ENCODE results near the gene GABRB2. TPM values are rescaled to one million over a fixed set of nuclear protein-coding genes. Genes with fewer than 3 reads are reported as not detected.

GABRB2 gene
- total and polyA plus RNA-seq, 9 donors, result 0.21 to 3.9 (median 1.0) TPM

DNA sequence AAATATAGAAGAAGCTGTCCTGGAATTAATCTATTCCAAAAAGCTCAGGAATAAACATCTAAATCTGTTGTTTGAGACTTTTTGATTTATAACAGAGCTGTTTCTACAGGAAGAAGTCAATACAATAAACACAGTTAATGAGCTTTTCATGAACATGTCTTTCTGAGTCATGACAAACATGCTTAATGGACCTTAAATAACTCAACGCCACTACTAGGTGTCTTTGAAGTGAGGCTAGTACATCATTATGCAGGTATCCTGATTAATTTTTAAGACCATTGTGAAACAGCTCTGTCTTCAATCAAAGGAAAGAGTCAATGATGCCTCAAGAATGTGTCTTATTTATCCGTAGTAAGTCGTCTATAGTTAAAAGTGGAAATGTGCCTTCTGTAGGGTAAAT lies 131.6 kb downstream of the GABRB2 start:
- Histone ChIP-seq H3K9me3 (replicated peaks; ENCODE audit: control insufficient read depth, low read depth, low read length) (no peaks in the 10 kb centered on the region), H3K36me3 (ENCODE audit: control insufficient read depth, insufficient read depth, low read length) (no peaks in the 10 kb centered on the region), H3K4me1 (ENCODE audit: control insufficient read depth, insufficient read depth, low read length) (no peaks in the 10 kb centered on the region), H3K27ac (ENCODE audit: low read length) (no peak overlapping the region), H3K4me3 (ENCODE audit: low read length) (no peak overlapping the region), H3K27me3 (ENCODE audit: control insufficient read depth, insufficient read depth, low read length) (no peaks in the 10 kb centered on the region)
- DNase-seq, result no peak
- no CpG with 5 or more reads among the region's 3 CpGs for WGBS (ENCODE audit: insufficient coverage)

DNA sequence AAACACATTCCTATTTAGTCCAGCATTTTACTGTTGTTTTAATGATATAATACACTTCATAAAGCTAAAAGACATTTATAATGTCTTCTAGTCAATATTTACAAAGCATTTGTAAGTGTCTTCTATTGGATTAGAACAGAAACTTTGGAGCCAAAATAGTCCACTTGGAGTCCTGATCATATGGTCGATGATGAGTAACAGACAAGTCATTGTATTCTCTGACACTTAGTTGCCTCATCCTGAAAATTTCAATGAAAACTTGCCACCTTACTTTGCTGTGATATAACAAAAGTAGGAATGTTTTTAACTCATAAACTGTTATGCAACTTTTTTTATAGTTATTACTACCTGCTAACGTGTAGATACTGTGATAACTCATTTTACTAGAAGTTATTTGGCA lies 132.5 kb downstream of the GABRB2 start:
- H3K27ac ChIP-seq (ENCODE audit: low read length), result no peak overlapping the region

DNA sequence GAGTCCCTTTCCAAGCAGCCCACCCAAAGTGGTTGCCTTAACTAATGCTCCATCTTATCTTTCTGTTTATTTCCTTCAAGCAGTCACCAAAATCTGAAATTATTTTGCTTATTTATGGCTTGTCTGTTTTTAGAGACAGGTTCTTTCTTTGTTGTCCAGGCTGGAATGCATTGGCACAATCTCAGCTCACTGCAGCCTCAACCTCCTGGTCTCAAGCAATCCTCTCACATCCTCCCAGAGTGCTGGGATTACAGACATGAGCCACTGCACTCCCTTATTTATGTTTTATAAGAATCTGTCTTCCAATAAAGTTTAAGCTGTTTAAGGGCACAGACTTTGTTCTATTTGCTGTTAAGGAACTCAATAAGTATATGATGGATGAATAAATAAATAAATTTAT lies 133.7 kb downstream of the GABRB2 start:
- DNase-seq, result no peak
- H3K27me3 ChIP-seq (ENCODE audit: control insufficient read depth, insufficient read depth, low read length), result no peaks in the 10 kb centered on the region
- H3K9me3 ChIP-seq (replicated peaks; ENCODE audit: control insufficient read depth, low read depth, low read length), result no peaks in the 10 kb centered on the region
- no peaks in the 10 kb centered on the region for H3K4me1 ChIP-seq (ENCODE audit: control insufficient read depth, insufficient read depth, low read length)
- H3K27ac ChIP-seq (ENCODE audit: low read length), result no peak overlapping the region
- H3K4me3 ChIP-seq (ENCODE audit: low read length), result no peak overlapping the region
- no peaks in the 10 kb centered on the region for H3K36me3 ChIP-seq (ENCODE audit: control insufficient read depth, insufficient read depth, low read length)

More for the DNA sequence above, 132.5 kb downstream of the GABRB2 start:
- no peak for DNase-seq
- Histone ChIP-seq H3K27me3 (ENCODE audit: control insufficient read depth, insufficient read depth, low read length) (no peaks in the 10 kb centered on the region), H3K4me3 (ENCODE audit: low read length) (no peak overlapping the region), H3K36me3 (ENCODE audit: control insufficient read depth, insufficient read depth, low read length) (no peaks in the 10 kb centered on the region), H3K4me1 (ENCODE audit: control insufficient read depth, insufficient read depth, low read length) (no peaks in the 10 kb centered on the region), H3K9me3 (replicated peaks; ENCODE audit: control insufficient read depth, low read depth, low read length) (no peaks in the 10 kb centered on the region)
- WGBS (ENCODE audit: insufficient coverage), result no CpG with 5 or more reads among the region's 2 CpGs

DNA sequence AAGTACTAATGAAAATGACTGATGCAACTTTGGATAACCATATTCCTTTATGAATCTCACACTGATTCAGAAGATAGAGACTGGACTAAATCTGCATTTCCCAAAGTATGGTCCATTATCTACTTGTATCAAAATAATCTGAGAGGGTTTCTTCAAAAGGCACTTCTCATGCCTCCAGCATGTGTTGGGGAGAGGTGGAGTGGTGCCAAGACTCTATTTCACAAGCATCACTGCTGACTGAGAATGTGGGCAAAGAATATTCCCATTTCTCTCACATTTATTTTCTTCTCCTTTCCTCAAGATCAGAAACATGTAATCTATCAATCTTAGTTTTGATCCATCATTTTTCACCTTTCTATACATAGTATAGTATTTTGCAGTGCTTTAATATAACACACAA lies 135.4 kb downstream of the GABRB2 start:
- H3K27me3 ChIP-seq (ENCODE audit: control insufficient read depth, insufficient read depth, low read length), result no peaks in the 10 kb centered on the region
- no peaks in the 10 kb centered on the region for H3K4me1 ChIP-seq (ENCODE audit: control insufficient read depth, insufficient read depth, low read length)
- H3K36me3 ChIP-seq (ENCODE audit: control insufficient read depth, insufficient read depth, low read length), result no peaks in the 10 kb centered on the region
- H3K4me3 ChIP-seq (ENCODE audit: low read length), result no peak overlapping the region
- no peak for DNase-seq
- H3K9me3 ChIP-seq (replicated peaks; ENCODE audit: control insufficient read depth, low read depth, low read length), result no peaks in the 10 kb centered on the region
- H3K27ac ChIP-seq (ENCODE audit: low read length), result no peak overlapping the region

DNA sequence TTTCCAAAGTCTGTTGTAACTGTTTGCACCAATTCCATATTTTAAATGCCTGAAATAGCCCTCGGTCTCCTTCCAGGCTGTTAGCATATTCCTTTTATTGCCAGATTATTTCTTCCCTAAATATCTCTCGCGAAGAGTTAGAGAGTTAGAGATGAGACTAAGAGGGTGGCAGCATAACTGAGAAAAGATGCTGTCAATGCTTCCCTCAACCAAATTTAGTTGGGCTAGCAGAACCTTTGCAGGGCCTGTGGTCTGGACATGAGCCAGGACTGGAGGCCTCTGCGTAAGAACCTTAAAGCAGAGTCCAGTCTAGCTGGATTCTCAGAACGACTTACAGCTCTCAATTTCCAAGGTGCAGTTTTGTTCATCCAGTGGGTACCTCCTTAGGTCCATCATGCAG lies 135.9 kb downstream of the GABRB2 start:
- WGBS (ENCODE audit: insufficient coverage), result 75% methylated on average over 2 of the region's 5 CpGs
- H3K27ac ChIP-seq (ENCODE audit: low read length), result no peak overlapping the region
- DNase-seq, result no peak
- no peaks in the 10 kb centered on the region for H3K27me3 ChIP-seq (ENCODE audit: control insufficient read depth, insufficient read depth, low read length)
- no peaks in the 10 kb centered on the region for H3K4me1 ChIP-seq (ENCODE audit: control insufficient read depth, insufficient read depth, low read length)
- H3K36me3 ChIP-seq (ENCODE audit: control insufficient read depth, insufficient read depth, low read length), result no peaks in the 10 kb centered on the region
- H3K9me3 ChIP-seq (replicated peaks; ENCODE audit: control insufficient read depth, low read depth, low read length), result no peaks in the 10 kb centered on the region
- H3K4me3 ChIP-seq (ENCODE audit: low read length), result no peak overlapping the region

DNA sequence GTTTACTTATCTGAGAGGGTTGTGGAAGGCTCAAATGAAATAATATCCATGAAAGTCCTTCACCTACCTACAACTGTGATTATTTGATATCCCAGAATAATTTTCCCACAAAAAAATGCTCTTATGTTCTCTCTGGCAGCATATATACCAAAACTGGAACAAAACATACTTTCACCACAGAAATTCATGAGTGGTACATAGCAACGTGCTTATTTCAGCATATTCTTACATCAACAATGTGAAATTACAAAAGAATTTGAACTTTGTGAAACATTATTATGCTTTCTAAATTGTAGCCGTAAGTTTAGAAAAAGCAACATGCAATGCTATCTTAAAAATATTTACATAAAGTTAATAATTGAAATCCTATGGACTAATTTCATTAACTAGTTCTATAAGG lies 137.1 kb downstream of the GABRB2 start:
- no peak for DNase-seq
- Histone ChIP-seq H3K9me3 (replicated peaks; ENCODE audit: control insufficient read depth, low read depth, low read length) (no peaks in the 10 kb centered on the region), H3K27ac (ENCODE audit: low read length) (no peak overlapping the region), H3K36me3 (ENCODE audit: control insufficient read depth, insufficient read depth, low read length) (no peaks in the 10 kb centered on the region), H3K4me3 (ENCODE audit: low read length) (no peak overlapping the region), H3K4me1 (ENCODE audit: control insufficient read depth, insufficient read depth, low read length) (no peaks in the 10 kb centered on the region), H3K27me3 (ENCODE audit: control insufficient read depth, insufficient read depth, low read length) (no peaks in the 10 kb centered on the region)
- no CpG with 5 or more reads among the region's 2 CpGs for WGBS (ENCODE audit: insufficient coverage)

DNA sequence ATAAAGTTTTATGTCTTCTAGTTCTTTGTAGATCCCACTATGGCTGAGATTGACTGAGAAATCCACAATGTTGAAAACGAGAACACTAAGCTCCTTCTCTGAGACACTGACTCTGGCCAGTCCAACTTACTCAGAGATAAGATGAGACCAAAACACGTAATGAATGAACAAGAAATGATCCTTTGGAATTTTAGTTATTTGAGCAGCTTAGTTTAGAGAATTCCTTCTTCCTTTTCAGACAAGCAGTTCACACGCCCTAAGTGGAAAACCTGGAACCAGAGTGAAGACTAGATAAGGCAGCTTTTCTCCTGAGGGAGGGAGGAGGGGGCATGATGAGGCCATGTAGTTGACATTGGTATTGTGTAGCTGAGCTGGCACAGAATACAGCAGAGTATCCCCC lies 139.6 kb downstream of the GABRB2 start:
- WGBS (ENCODE audit: insufficient coverage), result no CpG with 5 or more reads among the region's 3 CpGs
- peak; percentile 10 for DNase-seq
- Histone ChIP-seq H3K4me1 (ENCODE audit: control insufficient read depth, insufficient read depth, low read length) (peaks cover 7% of the 10 kb centered on the region), H3K27ac (ENCODE audit: low read length) (no peak overlapping the region), H3K4me3 (ENCODE audit: low read length) (no peak overlapping the region), H3K27me3 (ENCODE audit: control insufficient read depth, insufficient read depth, low read length) (no peaks in the 10 kb centered on the region), H3K9me3 (replicated peaks; ENCODE audit: control insufficient read depth, low read depth, low read length) (no peaks in the 10 kb centered on the region), H3K36me3 (ENCODE audit: control insufficient read depth, insufficient read depth, low read length) (no peaks in the 10 kb centered on the region)

DNA sequence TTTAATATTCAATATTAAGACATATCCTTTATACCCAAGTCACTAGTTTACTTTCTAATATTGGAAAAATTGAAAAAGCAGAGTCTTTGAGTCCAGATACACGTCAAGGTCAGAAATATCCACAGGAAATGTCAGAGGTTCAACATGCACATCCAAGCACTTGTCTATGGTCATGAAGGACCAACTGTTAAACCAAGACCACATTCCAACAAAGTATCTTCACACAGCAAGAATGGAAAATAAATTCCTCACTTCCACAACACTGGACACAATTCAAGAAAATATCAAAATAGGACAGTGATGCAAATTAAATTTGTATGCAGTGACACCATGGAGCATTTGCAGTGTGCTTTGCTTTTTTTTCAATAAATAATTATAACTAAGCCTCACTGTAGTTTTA lies 142.5 kb downstream of the GABRB2 start:
- DNase-seq, result peak; percentile 47

DNA sequence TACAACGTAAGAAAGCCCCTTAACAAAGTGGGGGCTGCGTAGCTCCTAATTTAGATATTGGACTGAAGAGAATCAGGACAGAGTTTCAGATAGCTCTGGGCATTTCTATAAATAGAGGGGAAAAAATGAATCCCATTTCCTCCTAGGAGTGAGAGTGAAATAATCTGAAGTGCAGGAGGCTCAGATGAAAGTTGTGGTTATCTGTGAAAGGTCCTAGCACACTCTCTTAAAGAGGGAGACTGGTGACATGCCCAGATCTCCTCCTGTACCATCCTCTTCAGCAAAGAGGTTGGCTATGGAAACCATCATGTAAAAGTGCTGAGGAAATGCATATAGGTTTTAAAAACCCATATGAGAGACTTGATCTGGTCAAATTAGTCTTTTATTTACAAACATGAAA lies 143.4 kb downstream of the GABRB2 start:
- no CpG with 5 or more reads among the region's 2 CpGs for WGBS (ENCODE audit: insufficient coverage)
- Histone ChIP-seq H3K27me3 (ENCODE audit: control insufficient read depth, insufficient read depth, low read length) (no peaks in the 10 kb centered on the region), H3K4me1 (ENCODE audit: control insufficient read depth, insufficient read depth, low read length) (peaks cover 7% of the 10 kb centered on the region), H3K9me3 (replicated peaks; ENCODE audit: control insufficient read depth, low read depth, low read length) (no peaks in the 10 kb centered on the region), H3K27ac (ENCODE audit: low read length) (peak overlapping the region; percentile 9), H3K36me3 (ENCODE audit: control insufficient read depth, insufficient read depth, low read length) (no peaks in the 10 kb centered on the region), H3K4me3 (ENCODE audit: low read length) (no peak overlapping the region)
- DNase-seq, result no peak

More for the DNA sequence above, 142.5 kb downstream of the GABRB2 start:
- Histone ChIP-seq H3K36me3 (ENCODE audit: control insufficient read depth, insufficient read depth, low read length) (no peaks in the 10 kb centered on the region), H3K27ac (ENCODE audit: low read length) (peak overlapping the region; percentile 6), H3K9me3 (replicated peaks; ENCODE audit: control insufficient read depth, low read depth, low read length) (no peaks in the 10 kb centered on the region), H3K4me1 (ENCODE audit: control insufficient read depth, insufficient read depth, low read length) (peaks cover 7% of the 10 kb centered on the region), H3K4me3 (ENCODE audit: low read length) (no peak overlapping the region), H3K27me3 (ENCODE audit: control insufficient read depth, insufficient read depth, low read length) (no peaks in the 10 kb centered on the region)
- WGBS (ENCODE audit: insufficient coverage), result 20% methylated on average over 1 of the region's 1 CpG

DNA sequence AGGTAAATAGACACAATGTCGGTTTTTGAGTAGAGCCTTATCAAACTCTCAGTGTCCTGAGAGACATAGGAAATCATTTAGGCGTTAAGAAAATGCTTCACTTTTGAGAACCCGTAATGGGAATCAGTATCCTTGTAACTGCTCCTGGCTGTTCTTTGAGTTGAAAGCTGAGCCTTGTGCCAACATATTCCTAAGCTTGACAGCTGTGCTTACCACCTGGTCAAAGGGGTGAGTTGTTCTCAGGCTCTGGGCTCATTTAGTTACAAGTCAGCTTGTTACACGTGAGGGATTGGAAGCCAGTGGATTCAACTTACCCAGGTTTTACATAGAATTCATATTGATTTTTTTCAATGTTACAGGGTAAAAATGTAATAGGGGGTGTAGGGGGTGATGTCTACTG lies 145.9 kb downstream of the GABRB2 start:
- Histone ChIP-seq H3K27ac (ENCODE audit: low read length) (no peak overlapping the region), H3K4me3 (ENCODE audit: low read length) (no peak overlapping the region), H3K4me1 (ENCODE audit: control insufficient read depth, insufficient read depth, low read length) (peaks cover 7% of the 10 kb centered on the region), H3K27me3 (ENCODE audit: control insufficient read depth, insufficient read depth, low read length) (no peaks in the 10 kb centered on the region), H3K36me3 (ENCODE audit: control insufficient read depth, insufficient read depth, low read length) (no peaks in the 10 kb centered on the region), H3K9me3 (replicated peaks; ENCODE audit: control insufficient read depth, low read depth, low read length) (no peaks in the 10 kb centered on the region)
- no peak for DNase-seq
- WGBS (ENCODE audit: insufficient coverage), result 73% methylated on average over 2 of the region's 4 CpGs

DNA sequence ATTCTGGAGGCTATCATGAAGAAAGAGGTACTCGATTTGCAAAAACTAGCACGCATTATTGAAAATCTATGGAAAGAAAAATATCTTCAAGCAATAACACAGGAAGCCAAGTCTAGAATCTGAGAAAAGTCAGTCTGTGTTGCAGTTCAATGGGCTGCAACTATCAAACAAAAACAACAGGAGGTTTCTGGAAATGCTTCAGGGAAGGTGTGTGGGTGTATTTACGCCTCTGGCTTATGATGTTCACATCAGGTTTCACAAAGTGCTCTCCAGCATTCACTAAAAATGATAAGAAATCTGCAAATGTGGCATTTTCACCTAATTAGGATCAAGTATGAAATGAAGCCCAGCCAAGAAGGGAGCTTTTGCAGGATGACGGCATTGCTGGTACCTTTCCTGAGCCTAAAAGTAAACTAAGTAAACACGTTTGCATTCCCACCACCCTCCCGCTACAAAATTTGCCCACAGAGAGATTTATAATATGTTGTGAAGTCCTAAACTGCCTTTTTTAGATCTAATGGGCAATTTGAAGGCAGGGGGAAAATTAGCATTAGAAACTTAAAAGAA lies 146.4 kb downstream of the GABRB2 start:
- WGBS (ENCODE audit: insufficient coverage), result no CpG with 5 or more reads among the region's 6 CpGs

More for the DNA sequence above, 146.4 kb downstream of the GABRB2 start:
- H3K27me3 ChIP-seq (ENCODE audit: control insufficient read depth, insufficient read depth, low read length), result no peaks in the 10 kb centered on the region
- H3K36me3 ChIP-seq (ENCODE audit: control insufficient read depth, insufficient read depth, low read length), result no peaks in the 10 kb centered on the region
- DNase-seq, result no peak
- H3K9me3 ChIP-seq (replicated peaks; ENCODE audit: control insufficient read depth, low read depth, low read length), result no peaks in the 10 kb centered on the region
- H3K4me3 ChIP-seq (ENCODE audit: low read length), result no peak overlapping the region
- no peak overlapping the region for H3K27ac ChIP-seq (ENCODE audit: low read length)
- H3K4me1 ChIP-seq (ENCODE audit: control insufficient read depth, insufficient read depth, low read length), result peaks cover 7% of the 10 kb centered on the region

Data from muscle of leg (tissue), 11 donors.